IMR-90 (cell line): ENCODE data around the gene ZCCHC7. TPM values are rescaled to one million over a fixed set of nuclear protein-coding genes. Genes with fewer than 3 reads are reported as not detected.
A peak's percentile ranks its signal among the peaks of the same experiment; 100 is the strongest.

Experiments
- ATAC-seq: fragments of 200-7000 bp; cut with Tn5 transposase; 2 replicates; pipeline ENCODE4 v1.9.1; 2020; ENCODE audit warnings: low read depth, mild to moderate bottlenecking, moderate library complexity
- BruUV-seq: library from RNA; stranded (reverse); fragments of 400-500 nt; replicated peaks from 2 replicates; lab custom pipeline; 2021; lab: Mats Ljungman, UMichigan
- CTCF ChIA-PET: fragments of 300-600 bp; formaldehyde crosslinking; extraction: SDS; loops from one replicate; lab custom pipeline; 2021; ENCODE audit warnings: antibody characterized with exemption; lab: Yijun Ruan, JAX
- POLR2A ChIA-PET: fragments of 300-600 bp; sonication (Branson Sonifier 250); formaldehyde crosslinking; loops from one replicate; lab custom pipeline; 2022; ENCODE audit warnings: antibody characterized with exemption; ENCODE audit not compliant: unreplicated experiment; lab: Charles Lee
- DNase-seq: peaks from one replicate; pipeline ENCODE4 v3.0.0; 2013
- H2AFZ ChIP-seq: replicated peaks from 2 replicates; pipeline ENCODE3; 2013; ENCODE audit warnings: low read length, mild to moderate bottlenecking; ENCODE audit not compliant: poor library complexity
- H2AK5ac ChIP-seq: 2 replicates; pipeline ENCODE4 v1.6.1; 2013; ENCODE audit warnings: low read depth, low read length, inconsistent platforms
- H2AK9ac ChIP-seq: replicated peaks from 2 replicates; pipeline ENCODE3; 2013; ENCODE audit warnings: mild to moderate bottlenecking, low read depth, low read length, moderate library complexity; ENCODE audit not compliant: poor library complexity
- H2BK120ac ChIP-seq: 2 replicates; pipeline ENCODE4 v1.6.1; 2013; ENCODE audit warnings: low read depth, low read length, inconsistent platforms
- H2BK15ac ChIP-seq: 3 replicates; pipeline ENCODE4 v1.6.1; 2013; ENCODE audit warnings: low read depth, low read length, inconsistent platforms
- H2BK20ac ChIP-seq: 2 replicates; pipeline ENCODE4 v1.6.1; 2013; ENCODE audit warnings: low read depth, mild to moderate bottlenecking, inconsistent platforms, low read length, moderate library complexity
- H2BK5ac ChIP-seq: 2 replicates; pipeline ENCODE4 v1.6.1; 2013; ENCODE audit warnings: mild to moderate bottlenecking, low read depth, low read length, inconsistent platforms; ENCODE audit not compliant: poor library complexity, severe bottlenecking
- H3K14ac ChIP-seq: replicated peaks from 2 replicates; pipeline ENCODE4 v1.6.1; 2013; ENCODE audit warnings: low read depth, low read length, inconsistent platforms
- H3K18ac ChIP-seq: 2 replicates; pipeline ENCODE4 v1.6.1; 2013; ENCODE audit warnings: low read depth, low read length, control low read depth
- H3K23ac ChIP-seq: 2 replicates; pipeline ENCODE4 v1.6.1; 2013; ENCODE audit warnings: low read depth, low read length, inconsistent platforms
- H3K27ac ChIP-seq: 2 replicates; pipeline ENCODE4 v1.5.1; 2013; ENCODE audit warnings: mild to moderate bottlenecking, control low read depth, low read length; ENCODE audit not compliant: insufficient read depth
- H3K27me3 ChIP-seq: 2 replicates; pipeline ENCODE4 v1.6.1; 2013; ENCODE audit warnings: low read length; ENCODE audit not compliant: control insufficient read depth, insufficient read depth
- H3K36me3 ChIP-seq: 2 replicates; pipeline ENCODE4 v1.6.1; 2013; ENCODE audit warnings: low read length, mixed read lengths; ENCODE audit not compliant: control insufficient read depth, insufficient read depth
- H3K4ac ChIP-seq: 2 replicates; pipeline ENCODE4 v1.6.1; 2013; ENCODE audit warnings: low read depth, low read length, inconsistent platforms
- H3K4me1 ChIP-seq: 2 replicates; pipeline ENCODE4 v1.6.1; 2013; ENCODE audit warnings: low read length, mixed read lengths; ENCODE audit not compliant: control insufficient read depth, insufficient read depth
- H3K4me2 ChIP-seq: 2 replicates; pipeline ENCODE4 v1.6.1; 2013; ENCODE audit warnings: low read depth, mild to moderate bottlenecking, control low read depth, low read length, moderate library complexity
- H3K4me3 ChIP-seq: 2 replicates; pipeline ENCODE4 v1.5.1; 2013; ENCODE audit warnings: low read depth, mild to moderate bottlenecking, control low read depth, low read length, moderate library complexity; ENCODE audit not compliant: insufficient read depth
- H3K56ac ChIP-seq: 2 replicates; pipeline ENCODE4 v1.6.1; 2013; ENCODE audit warnings: low read length, inconsistent platforms; ENCODE audit not compliant: insufficient read depth; ENCODE audit errors: extremely low read depth
- H3K79me1 ChIP-seq, 2 experiments: 2 replicates each; pipeline ENCODE4 v1.6.1; 2013; ENCODE audit warnings: low read length in 2 of 2, inconsistent platforms in 1 of 2, low read depth in 1 of 2
- H3K9ac ChIP-seq: 2 replicates; pipeline ENCODE4 v1.6.1; 2013; ENCODE audit warnings: low read depth, low read length, control low read depth
- H3K9me1 ChIP-seq: 2 replicates; pipeline ENCODE4 v1.6.1; 2013; ENCODE audit warnings: low read length, inconsistent platforms; ENCODE audit not compliant: insufficient read depth
- H3K9me3 ChIP-seq: 2 replicates; pipeline ENCODE4 v1.6.1; 2013; ENCODE audit warnings: low read length; ENCODE audit not compliant: control insufficient read depth, insufficient read depth
- H4K20me1 ChIP-seq: 2 replicates; pipeline ENCODE4 v1.6.1; 2013; ENCODE audit warnings: low read length, inconsistent platforms; ENCODE audit not compliant: insufficient read depth
- H4K5ac ChIP-seq: 2 replicates; pipeline ENCODE4 v1.6.1; 2013; ENCODE audit warnings: mild to moderate bottlenecking, low read depth, low read length, control low read depth
- H4K8ac ChIP-seq, 2 experiments: 2 replicates each; pipeline ENCODE4 v1.6.1; 2013; ENCODE audit warnings: low read depth in 2 of 2, low read length in 2 of 2, control low read depth in 1 of 2, inconsistent platforms in 1 of 2
- H4K91ac ChIP-seq: 2 replicates; pipeline ENCODE4 v1.6.1; 2013; ENCODE audit warnings: low read depth, low read length, inconsistent platforms; ENCODE audit not compliant: insufficient read depth
- BHLHE40 ChIP-seq: fragments of 150-350 bp; IDR thresholded peaks from 2 replicates; pipeline ENCODE4 v1.6.1; 2016; ENCODE audit warnings: mild to moderate bottlenecking, low read depth, low read length
- CEBPB ChIP-seq: IDR thresholded peaks from 2 replicates; pipeline ENCODE4 v1.6.1; 2012; ENCODE audit warnings: low read depth, low read length, improper control_type of control experiment
- CHD1 ChIP-seq: IDR thresholded peaks from 2 replicates; pipeline ENCODE4 v1.6.1; 2012; ENCODE audit warnings: low read depth, low read length, improper control_type of control experiment
- CTCF ChIP-seq: conservative IDR thresholded peaks from 2 replicates; pipeline ENCODE4 v1.5.1; 2012; ENCODE audit warnings: mild to moderate bottlenecking, low read depth, low read length, improper control_type of control experiment
- ELK1 ChIP-seq: fragments of 150-350 bp; IDR thresholded peaks from 2 replicates; pipeline ENCODE4 v1.6.1; 2016; ENCODE audit warnings: low read depth, mild to moderate bottlenecking, low read length, moderate library complexity, borderline replicate concordance
- FOS ChIP-seq: fragments of 150-350 bp; IDR thresholded peaks from 2 replicates; pipeline ENCODE4 v1.6.1; 2016; ENCODE audit warnings: low read depth, low read length
- MAFK ChIP-seq: IDR thresholded peaks from 2 replicates; pipeline ENCODE4 v1.6.1; 2012; ENCODE audit warnings: low read depth, low read length, improper control_type of control experiment
- MAZ ChIP-seq: IDR thresholded peaks from 2 replicates; pipeline ENCODE4 v1.6.1; 2012; ENCODE audit warnings: low read depth, mild to moderate bottlenecking, low read length, improper control_type of control experiment, moderate library complexity, borderline replicate concordance
- MXI1 ChIP-seq: IDR thresholded peaks from 2 replicates; pipeline ENCODE4 v1.6.1; 2012; ENCODE audit warnings: low read depth, mild to moderate bottlenecking, low read length, moderate library complexity, borderline replicate concordance
- NFE2L2 ChIP-seq: fragments of 150-350 bp; IDR thresholded peaks from 2 replicates; pipeline ENCODE4 v1.6.1; 2016; ENCODE audit warnings: low read depth, mild to moderate bottlenecking, low read length
- POLR2A ChIP-seq: IDR thresholded peaks from 2 replicates; pipeline ENCODE4 v1.6.1; 2012; ENCODE audit warnings: mild to moderate bottlenecking, low read depth, low read length
- RAD21 ChIP-seq: IDR thresholded peaks from 2 replicates; pipeline ENCODE4 v1.6.1; 2012; ENCODE audit warnings: low read length, improper control_type of control experiment
- RCOR1 ChIP-seq: IDR thresholded peaks from 2 replicates; pipeline ENCODE4 v1.6.1; 2012; ENCODE audit warnings: mild to moderate bottlenecking, low read length, improper control_type of control experiment; ENCODE audit not compliant: insufficient replicate concordance
- RFX5 ChIP-seq: IDR thresholded peaks from 2 replicates; pipeline ENCODE4 v1.8.0; 2012; ENCODE audit warnings: low read depth, mild to moderate bottlenecking, low read length, moderate library complexity
- SMC3 ChIP-seq: fragments of 150-350 bp; IDR thresholded peaks from 2 replicates; pipeline ENCODE4 v1.6.1; 2016; ENCODE audit warnings: low read depth, mild to moderate bottlenecking, antibody characterized with exemption, low read length, moderate library complexity
- USF2 ChIP-seq: fragments of 150-350 bp; IDR thresholded peaks from 2 replicates; pipeline ENCODE4 v1.6.1; 2017; ENCODE audit warnings: mild to moderate bottlenecking, antibody characterized with exemption, low read length, low read depth
- WGBS, 2 experiments: methylation state at CpG; one replicate each; pipeline versions ENCODE4 v1.1.5 to v1.1.7; 2013; ENCODE audit warnings: missing lambda C conversion rate in 2 of 2; ENCODE audit not compliant: insufficient read length in 1 of 2; ENCODE audit errors: extremely low coverage in 2 of 2; 5-methylcytosine and 5-hydroxymethylcytosine counted together
- dilution Hi-C: fragments of 300-500 bp; cut with HindIII; formaldehyde crosslinking; loops from one replicate; pipeline ENCODE4 v1.14.3; 2018; ENCODE audit warnings: low sequenced_read_pairs; ENCODE audit not compliant: unreplicated experiment
- in situ Hi-C: fragments of 300-500 bp; cut with MboI; formaldehyde crosslinking; loops from 3 replicates; pipeline ENCODE4 v1.14.3; 2019; ENCODE audit warnings: low sequenced_read_pairs, inconsistent platforms, mixed read lengths
- intact Hi-C: fragments of 100-400 bp; cut with micrococcal nuclease; formaldehyde crosslinking; loops from 2 replicates; pipeline ENCODE4 v1.10.0; 2022
- polyA plus RNA-seq, 3 experiments: library from polyadenylated mRNA; depleted of rRNA; stranded (reverse); fragments of >200 nt; gene quantifications; 2 replicates each; pipeline ENCODE4 v1.2.3, GENCODE V29; 2012; ENCODE audit warnings: low replicate concordance in 1 of 3
- total RNA-seq: library from RNA; depleted of rRNA; stranded (reverse); fragments of >200 nt; gene quantifications from 2 replicates; pipeline ENCODE4 v1.2.3, GENCODE V29; 2012

The ZCCHC7 gene
- total and polyA plus RNA-seq, 2 of the 4 experiments (the other 2 are of a cell fraction) = 13.6 to 28.7 TPM

- intact Hi-C loops (loop anchor here (10.0 kb wide), 1 partner anchor 118 kb away; no protein-coding TSS in a partner anchor), dilution Hi-C loops (no loop called here), in situ Hi-C loops (no loop called here)
- no peak overlapping the region for H2AK9ac ChIP-seq
- no peak for TF ChIP-seq RCOR1
- no peak for TF ChIP-seq RAD21
- no peak for TF ChIP-seq NFE2L2
- no peak for TF ChIP-seq CTCF
- no peak for TF ChIP-seq RFX5
- TF ChIP-seq FOS = no peak
- TF ChIP-seq SMC3 = no peak
- no peak for TF ChIP-seq POLR2A
- no peak for TF ChIP-seq MXI1
- TF ChIP-seq USF2 = no peak
- no peak for TF ChIP-seq CEBPB
- no peak for TF ChIP-seq ELK1
- TF ChIP-seq BHLHE40 = no peak
- no peak for TF ChIP-seq MAZ
- TF ChIP-seq MAFK = no peak
- no peak for TF ChIP-seq CHD1
- no peak overlapping the region for H3K4ac ChIP-seq
- peaks cover 30 to 50% of the 10 kb centered on the region in 2 experiments for H3K79me1 ChIP-seq
- H3K27me3 ChIP-seq = no peaks in the 10 kb centered on the region
- H2BK20ac ChIP-seq = no peak overlapping the region
- no peak overlapping the region for H3K56ac ChIP-seq
- H3K9me1 ChIP-seq = no peaks in the 10 kb centered on the region
- peak; percentile 2 for DNase-seq
- ChIA-PET POLR2A (no interaction called here), CTCF (no interaction called here)
- H3K4me1 ChIP-seq = no peaks in the 10 kb centered on the region; the same call in 1 of the 2 replicates
- H3K27ac ChIP-seq = no peak overlapping the region
- peaks cover 4% of the 10 kb centered on the region; the same call in 1 of the 2 replicates for H3K36me3 ChIP-seq
- H4K8ac ChIP-seq = no peak overlapping the region
- H2AK5ac ChIP-seq = no peak overlapping the region
- no TSS peak for BruUV-seq
- H2BK5ac ChIP-seq = no peak overlapping the region
- H3K18ac ChIP-seq = no peak overlapping the region
- no peak overlapping the region for H4K91ac ChIP-seq
- no peak overlapping the region for H2BK120ac ChIP-seq
- H3K23ac ChIP-seq = no peak overlapping the region
- no peak overlapping the region for H4K5ac ChIP-seq
- H2AFZ ChIP-seq = no peak overlapping the region
- H4K20me1 ChIP-seq = peaks cover 6% of the 10 kb centered on the region
- no peak overlapping the region for H2BK15ac ChIP-seq
- ATAC-seq = no peak
- H3K4me3 ChIP-seq = no peak overlapping the region
- WGBS, 2 experiments = 100% methylated on average over 2 of the region's 6 CpGs; no CpG with 5 or more reads in 1 of the 2 experiments
- no peak overlapping the region for H3K4me2 ChIP-seq
- no peak overlapping the region for H3K14ac ChIP-seq
- H3K9me3 ChIP-seq = no peaks in the 10 kb centered on the region
- no peak overlapping the region for H3K9ac ChIP-seq
Observed at GRCh38 chr9:37126214-37126788, 5.9 kb downstream of the ZCCHC7 start.
